Aorta (tissue), 5 donors: ENCODE results near the gene APLF. TPM values are rescaled to one million over a fixed set of nuclear protein-coding genes. Genes with fewer than 3 reads are reported as not detected.

Experiments used
- ATAC-seq: fragments of 200-7000 bp; cut with Tn5 transposase; one replicate; pipeline ENCODE4 v1.9.1; 2022; ENCODE audit warnings: moderate library complexity; ENCODE audit not compliant: low FRiP score
- DNase-seq, 2 donors: peaks; one replicate each; pipeline ENCODE4 v3.0.0-alpha.2; 2020
- H3K27ac ChIP-seq, 2 donors: one replicate each; pipeline ENCODE4 v1.5.1; 2013; ENCODE audit warnings: low read length in 2 of 2, mild to moderate bottlenecking in 2 of 2, moderate library complexity in 2 of 2, control low read depth in 1 of 2, inconsistent platforms in 1 of 2, low read depth in 1 of 2
- H3K27me3 ChIP-seq, 2 donors: one replicate each; pipeline ENCODE4 v1.6.1; 2013; ENCODE audit warnings: control low read depth in 1 of 2, low read length in 1 of 2, mild to moderate bottlenecking in 1 of 2, moderate library complexity in 1 of 2; ENCODE audit not compliant: insufficient read depth in 2 of 2, control insufficient read depth in 1 of 2
- H3K36me3 ChIP-seq, 2 donors: one replicate each; pipeline ENCODE4 v1.6.1; 2013; ENCODE audit warnings: control low read depth in 1 of 2, low read length in 1 of 2, mild to moderate bottlenecking in 1 of 2; ENCODE audit not compliant: insufficient read depth in 2 of 2, control insufficient read depth in 1 of 2
- H3K4me1 ChIP-seq, 2 donors: one replicate each; pipeline ENCODE4 v1.6.1; 2013; ENCODE audit warnings: low read length in 2 of 2, control low read depth in 1 of 2, mild to moderate bottlenecking in 1 of 2, moderate library complexity in 1 of 2; ENCODE audit not compliant: insufficient read depth in 2 of 2, control insufficient read depth in 1 of 2
- H3K4me3 ChIP-seq, 2 donors: one replicate each; pipeline ENCODE4 v1.5.1; 2013; ENCODE audit warnings: low read length in 2 of 2, control low read depth in 1 of 2, mild to moderate bottlenecking in 1 of 2
- H3K9me3 ChIP-seq: one replicate; pipeline ENCODE4 v1.6.1; 2013; ENCODE audit warnings: mild to moderate bottlenecking, low read length; ENCODE audit not compliant: control insufficient read depth
- WGBS, 2 donors: extraction: QIAGEN DNeasy Blood & Tissue Kit; methylation state at CpG; one replicate each; pipeline ENCODE4 v1.1.7; 2013; 5-methylcytosine and 5-hydroxymethylcytosine counted together
- intact Hi-C, 2 donors: fragments of 100-400 bp; cut with DNase I; formaldehyde crosslinking; loops; one replicate each; pipeline versions ENCODE4 v1.14.2 to v1.15.0; 2022
- polyA plus RNA-seq, 2 donors: library from polyadenylated mRNA; stranded (reverse); fragments of 200-250 nt; gene quantifications; one replicate each; pipeline ENCODE4 v1.2.3, GENCODE V29; 2013
- total RNA-seq, 2 donors: library from RNA; stranded (reverse); fragmentation: NEBNext Ultra II Directional; extraction: Animal tissue kit (Norgen Biotek cat#: 25700); gene quantifications; one replicate each; pipeline ENCODE4 v1.2.1, GENCODE V29; 2021
- donor health status: healthy with polysubstance abuse.
- donor health status: Bipolar disorder and iron deficiency.
- donor health status: DM: no; HTN: no; CAD: no.
- donor health status: DM: no; HTN: no; CAD: no.
- donor health status: DM: yes; HTN: yes; CAD: no.

Gene APLF
- total and polyA plus RNA-seq, 4 donors: 1.3 to 8.7 (median 4.6) TPM

DNA sequence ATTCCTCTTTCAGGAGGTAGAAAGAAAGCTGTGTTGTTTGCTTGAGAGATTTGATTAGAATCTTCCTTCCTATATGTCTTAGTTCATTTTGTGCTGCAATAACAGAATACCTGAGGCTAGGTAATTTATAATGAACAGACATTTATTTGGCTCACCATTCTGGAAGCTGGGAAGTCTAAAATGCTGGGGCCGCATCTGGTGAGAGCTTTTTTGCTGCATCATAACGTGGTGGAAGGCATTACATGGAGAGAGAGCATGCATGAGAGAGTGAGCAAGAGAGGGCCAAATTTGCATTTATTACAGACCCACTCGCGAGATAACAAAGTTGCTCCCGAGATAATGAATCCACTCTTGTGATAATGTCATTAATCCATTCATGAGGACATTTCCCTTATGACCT, 34.4 kb downstream of the APLF start:
- Histone ChIP-seq H3K4me3 (no peak overlapping the region), H3K9me3 (no peaks in the 10 kb centered on the region), H3K27ac (no peak overlapping the region), H3K27me3 (no peaks in the 10 kb centered on the region), H3K4me1 (no peaks in the 10 kb centered on the region), H3K36me3 (no peaks in the 10 kb centered on the region)
- WGBS, 2 donors: 75 to 83% methylated on average over 5 of the region's 5 CpGs
- DNase-seq (no peak), ATAC-seq (no peak)
- intact Hi-C loops: no loop called here

DNA sequence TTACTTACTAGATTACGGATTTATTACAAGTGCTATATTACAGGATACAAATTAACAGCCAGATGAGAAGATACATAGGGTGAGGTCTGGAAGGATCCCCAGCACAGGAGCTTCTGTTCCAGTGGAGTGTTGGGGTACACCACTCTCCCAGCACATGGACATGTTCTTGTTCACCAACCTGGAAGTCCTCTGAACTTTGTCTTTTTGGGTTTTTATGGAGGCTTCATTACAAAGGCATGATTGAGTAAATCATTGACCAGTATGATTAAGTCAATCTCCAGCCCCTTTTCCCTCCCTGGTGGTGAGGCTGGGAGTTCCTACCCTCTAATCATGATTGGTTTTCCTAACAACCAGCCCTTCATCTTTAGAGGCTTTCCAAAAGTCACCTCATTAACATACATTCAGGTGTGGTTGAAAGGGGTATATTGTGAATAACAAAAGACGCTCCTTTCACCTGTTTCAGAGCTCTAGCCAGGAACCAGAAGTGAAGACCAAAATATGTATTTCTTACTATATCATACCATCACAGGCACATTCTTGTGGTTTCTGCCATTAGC, 38.3 kb downstream of the APLF start:
- H3K36me3 ChIP-seq: no peaks in the 10 kb centered on the region
- no peaks in the 10 kb centered on the region for H3K27me3 ChIP-seq
- no peak overlapping the region for H3K27ac ChIP-seq
- H3K4me1 ChIP-seq: no peaks in the 10 kb centered on the region
- DNase-seq: no peak
- whole genome bisulfite sequencing, 2 donors: 93 to 95% methylated on average over 2 of the region's 2 CpGs
- ATAC-seq: no peak
- intact Hi-C loops: no loop called here
- no peaks in the 10 kb centered on the region for H3K9me3 ChIP-seq
- no peak overlapping the region for H3K4me3 ChIP-seq

DNA sequence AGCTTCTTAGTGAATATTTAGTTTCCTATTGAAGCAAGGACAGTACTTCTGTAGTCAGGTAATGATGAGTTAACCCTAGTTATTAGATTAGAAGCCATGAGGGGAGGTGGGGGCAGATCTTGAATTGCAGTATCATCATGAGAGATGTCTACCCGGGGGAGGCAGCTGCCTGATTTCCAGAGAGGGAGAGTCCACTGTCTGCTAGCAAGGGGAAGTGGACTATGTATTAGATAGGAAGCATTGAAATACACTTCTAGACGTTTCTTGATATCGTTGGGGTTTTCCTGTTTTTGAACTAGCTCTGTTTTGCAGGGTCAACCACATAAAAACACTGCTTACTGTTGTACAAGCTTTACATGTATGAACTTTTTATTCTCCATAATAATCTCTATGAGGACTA, 38.8 kb downstream of the APLF start:
- Histone ChIP-seq H3K27me3 (no peaks in the 10 kb centered on the region), H3K36me3 (no peaks in the 10 kb centered on the region), H3K27ac (no peak overlapping the region), H3K4me3 (no peak overlapping the region), H3K4me1 (no peaks in the 10 kb centered on the region), H3K9me3 (no peaks in the 10 kb centered on the region)
- DNase-seq (no peak), ATAC-seq (no peak)
- 77 to 88% methylated on average over 3 of the region's 3 CpGs for whole genome bisulfite sequencing, 2 donors
- intact Hi-C loops: no loop called here

DNA sequence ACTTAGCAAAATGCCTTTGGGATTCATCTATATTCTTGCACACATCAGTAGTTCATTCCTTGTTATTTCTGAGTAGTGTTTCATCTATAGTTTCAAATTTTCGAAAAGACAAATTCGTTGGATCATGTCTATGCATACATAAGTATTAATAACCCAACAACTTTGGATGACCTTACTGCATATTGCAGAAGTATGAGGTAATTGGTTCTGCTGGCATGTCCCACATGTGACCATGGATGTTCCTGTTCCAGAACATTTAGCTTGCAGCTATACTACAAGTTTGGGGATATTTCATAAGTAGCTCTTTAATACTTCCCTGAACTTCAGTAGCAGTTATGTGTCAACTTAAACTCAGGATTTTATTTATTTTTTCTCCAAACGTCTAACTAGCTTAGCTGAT, 44.9 kb downstream of the APLF start:
- intact Hi-C loops: no loop called here
- H3K36me3 ChIP-seq: no peaks in the 10 kb centered on the region
- DNase-seq (no peak), ATAC-seq (no peak)
- H3K27ac ChIP-seq: no peak overlapping the region
- H3K27me3 ChIP-seq: no peaks in the 10 kb centered on the region
- H3K4me1 ChIP-seq: no peaks in the 10 kb centered on the region
- H3K4me3 ChIP-seq: no peak overlapping the region
- WGBS, 2 donors: 53 to 63% methylated on average over 3 of the region's 3 CpGs
- H3K9me3 ChIP-seq: no peaks in the 10 kb centered on the region

DNA sequence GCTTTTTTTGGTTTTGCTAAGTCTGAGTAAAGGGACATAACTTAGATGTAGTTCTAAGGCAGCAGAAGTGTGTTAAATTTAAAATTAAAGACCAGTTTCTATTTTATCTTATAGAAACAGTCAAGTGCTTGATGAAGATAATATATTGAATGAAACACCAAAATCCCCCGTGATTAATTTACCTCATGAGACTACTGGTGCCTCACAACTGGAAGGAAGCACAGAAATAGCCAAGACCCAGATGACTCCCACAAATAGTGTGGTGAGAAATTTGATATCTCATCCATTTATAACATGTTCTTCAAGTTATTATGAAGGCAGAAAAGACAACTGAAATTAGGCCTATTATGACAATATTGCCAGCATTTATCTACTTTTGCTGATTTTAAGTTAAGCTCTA, 45.6 kb downstream of the APLF start:
- 43 to 50% methylated on average over 1 of the region's 1 CpG for WGBS, 2 donors
- ATAC-seq (no peak), DNase-seq (no peak)
- Histone ChIP-seq H3K4me1 (no peaks in the 10 kb centered on the region), H3K27ac (no peak overlapping the region), H3K36me3 (no peaks in the 10 kb centered on the region), H3K9me3 (no peaks in the 10 kb centered on the region), H3K27me3 (no peaks in the 10 kb centered on the region), H3K4me3 (no peak overlapping the region)
- intact Hi-C loops: no loop called here

DNA sequence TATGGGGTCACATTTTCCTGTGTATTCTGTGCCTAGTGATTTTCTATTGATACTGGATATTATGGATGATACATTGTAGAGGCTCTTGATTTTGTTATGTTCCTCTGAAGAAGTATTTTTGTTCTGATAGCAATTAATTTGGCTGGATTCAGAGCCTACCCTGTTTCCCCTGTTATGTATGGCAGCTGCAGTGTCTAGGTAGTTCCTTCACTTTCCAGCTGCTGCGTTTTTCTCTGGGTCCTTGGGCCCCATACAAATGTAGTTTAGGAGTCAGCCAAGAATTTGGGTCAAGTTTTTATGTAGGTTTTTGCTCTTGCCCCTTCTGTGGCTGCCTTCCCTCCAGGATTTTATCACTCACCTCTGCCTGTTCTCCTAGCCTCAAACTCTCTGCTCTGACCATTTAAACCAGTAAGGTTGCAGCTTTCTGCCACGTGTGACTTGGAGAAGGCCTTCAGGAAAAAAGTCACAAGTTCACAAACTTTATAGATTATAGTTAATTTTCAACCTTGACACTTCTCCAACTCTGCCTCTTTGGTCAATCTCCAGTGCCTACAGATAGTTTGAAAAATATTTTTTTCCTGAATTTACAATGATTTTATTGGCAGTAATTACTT, 47.0 kb downstream of the APLF start:
- 51% methylated on average over 2 of the region's 2 CpGs for WGBS, 2 donors
- DNase-seq: no peak
- ATAC-seq: no peak
- intact Hi-C loops: no loop called here
- Histone ChIP-seq H3K9me3 (no peaks in the 10 kb centered on the region), H3K4me1 (no peaks in the 10 kb centered on the region), H3K36me3 (no peaks in the 10 kb centered on the region), H3K27me3 (no peaks in the 10 kb centered on the region), H3K27ac (no peak overlapping the region), H3K4me3 (no peak overlapping the region)

DNA sequence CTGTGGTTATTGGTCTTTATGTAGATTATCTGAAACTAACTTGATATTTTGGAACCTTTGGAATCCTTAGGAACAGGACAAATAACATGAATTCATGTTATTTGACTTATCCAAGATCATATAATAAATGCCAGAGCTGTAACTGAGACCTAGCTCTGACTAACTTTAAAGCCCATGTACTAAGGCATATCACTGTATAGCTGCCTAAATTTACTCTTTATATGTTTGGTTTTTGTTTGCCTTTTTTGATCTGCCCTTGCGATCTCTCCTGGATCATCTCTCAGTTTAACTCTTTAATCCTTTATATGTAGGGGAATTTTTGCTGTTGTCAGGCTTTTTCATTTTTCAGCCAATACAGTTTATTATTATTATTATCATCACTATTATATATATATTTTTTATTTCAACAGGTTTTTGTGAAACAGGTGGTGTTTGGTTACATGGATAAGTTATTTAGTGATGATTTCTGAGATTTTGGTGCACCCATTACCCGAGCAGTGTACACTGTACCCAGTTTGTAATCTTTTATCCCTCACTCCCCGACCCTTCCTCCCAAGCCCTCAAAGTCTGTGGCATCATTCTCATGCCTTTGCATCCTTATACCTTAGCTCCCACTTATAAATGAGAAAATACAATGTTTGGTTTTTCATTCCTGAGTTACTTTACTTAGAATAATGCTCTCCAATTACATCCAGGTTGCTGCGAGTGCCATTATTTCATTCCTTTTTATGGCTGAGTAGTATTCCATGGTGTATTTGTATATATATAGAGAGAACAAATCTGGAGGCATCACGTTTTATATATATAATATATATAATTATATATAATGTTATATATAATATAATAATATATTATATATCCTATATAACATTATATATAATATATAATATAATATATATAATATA, 48.9 kb downstream of the APLF start:
- 80 to 81% methylated on average over 5 of the region's 5 CpGs for WGBS, 2 donors
- Histone ChIP-seq H3K4me1 (no peaks in the 10 kb centered on the region), H3K36me3 (no peaks in the 10 kb centered on the region), H3K27ac (no peak overlapping the region), H3K4me3 (no peak overlapping the region), H3K9me3 (no peaks in the 10 kb centered on the region), H3K27me3 (no peaks in the 10 kb centered on the region)
- ATAC-seq: no peak
- no peak for DNase-seq
- intact Hi-C loops: no loop called here

DNA sequence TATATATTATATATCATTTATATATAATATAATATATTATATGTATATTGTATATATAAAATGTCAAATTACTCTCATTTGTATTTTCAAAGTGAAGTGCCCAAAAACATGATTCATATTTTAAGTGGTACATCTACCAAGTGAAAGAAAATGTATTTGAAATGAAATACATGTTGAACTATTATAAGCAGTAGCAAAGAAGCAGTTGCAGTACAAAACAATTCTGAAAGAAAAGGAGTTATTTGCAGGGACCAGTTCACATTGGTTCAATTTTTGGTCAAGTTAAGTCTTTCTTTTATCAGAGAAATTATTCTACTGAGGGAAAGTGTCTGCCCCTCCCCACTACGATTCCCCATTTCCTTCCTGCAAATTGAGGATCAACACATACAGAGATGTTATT, 51.9 kb downstream of the APLF start:
- DNase-seq (no peak), ATAC-seq (no peak)
- Histone ChIP-seq H3K4me1 (no peaks in the 10 kb centered on the region), H3K27ac (no peak overlapping the region), H3K4me3 (no peak overlapping the region), H3K9me3 (no peaks in the 10 kb centered on the region), H3K27me3 (no peaks in the 10 kb centered on the region), H3K36me3 (no peaks in the 10 kb centered on the region)
- intact Hi-C loops: no loop called here
- 85 to 88% methylated on average over 1 of the region's 1 CpG for whole genome bisulfite sequencing, 2 donors

DNA sequence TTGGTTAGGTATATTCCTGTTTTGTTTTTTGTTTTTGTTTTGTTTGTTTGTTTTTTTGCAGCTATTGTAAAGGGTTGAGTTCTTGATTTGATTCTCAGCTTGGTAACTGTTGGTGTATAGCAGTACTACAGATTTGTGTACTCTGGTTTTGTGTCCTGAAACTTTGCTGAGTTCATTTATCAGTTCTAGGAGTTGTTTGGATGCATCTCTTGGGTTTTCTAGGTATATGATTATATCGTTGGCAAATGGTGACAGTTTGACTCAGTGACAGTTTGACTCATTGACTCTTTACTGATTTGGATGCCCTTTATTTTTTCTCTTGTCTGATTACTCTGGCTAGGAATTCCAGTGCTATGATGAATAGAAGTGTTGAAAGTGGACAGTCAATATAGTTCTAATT, 53.7 kb downstream of the APLF start:
- intact Hi-C loops: no loop called here
- no peaks in the 10 kb centered on the region for H3K36me3 ChIP-seq
- H3K4me1 ChIP-seq: no peaks in the 10 kb centered on the region
- H3K9me3 ChIP-seq: no peaks in the 10 kb centered on the region
- H3K4me3 ChIP-seq: no peak overlapping the region
- no peak overlapping the region for H3K27ac ChIP-seq
- no peaks in the 10 kb centered on the region for H3K27me3 ChIP-seq
- no peak for ATAC-seq
- WGBS, 2 donors: 46 to 77% methylated on average over 1 of the region's 1 CpG
- DNase-seq: no peak
